NCI-H2227 treated with DMSO at 0.1 percent for 48 hours (cell line): ENCODE results near the gene TIGIT.
A peak's percentile ranks its signal among the peaks of the same experiment; 100 is the strongest.
"Not testable (repeated sequence)": the region's sequence is repeated elsewhere in the genome, so short reads cannot be mapped to it uniquely, and the experiment has no call there.

Source experiments
- DNase-seq: peaks from one replicate; lab custom pipeline; 2025; lab: John Stamatoyannopoulos, UW

Gene TIGIT

DNA sequence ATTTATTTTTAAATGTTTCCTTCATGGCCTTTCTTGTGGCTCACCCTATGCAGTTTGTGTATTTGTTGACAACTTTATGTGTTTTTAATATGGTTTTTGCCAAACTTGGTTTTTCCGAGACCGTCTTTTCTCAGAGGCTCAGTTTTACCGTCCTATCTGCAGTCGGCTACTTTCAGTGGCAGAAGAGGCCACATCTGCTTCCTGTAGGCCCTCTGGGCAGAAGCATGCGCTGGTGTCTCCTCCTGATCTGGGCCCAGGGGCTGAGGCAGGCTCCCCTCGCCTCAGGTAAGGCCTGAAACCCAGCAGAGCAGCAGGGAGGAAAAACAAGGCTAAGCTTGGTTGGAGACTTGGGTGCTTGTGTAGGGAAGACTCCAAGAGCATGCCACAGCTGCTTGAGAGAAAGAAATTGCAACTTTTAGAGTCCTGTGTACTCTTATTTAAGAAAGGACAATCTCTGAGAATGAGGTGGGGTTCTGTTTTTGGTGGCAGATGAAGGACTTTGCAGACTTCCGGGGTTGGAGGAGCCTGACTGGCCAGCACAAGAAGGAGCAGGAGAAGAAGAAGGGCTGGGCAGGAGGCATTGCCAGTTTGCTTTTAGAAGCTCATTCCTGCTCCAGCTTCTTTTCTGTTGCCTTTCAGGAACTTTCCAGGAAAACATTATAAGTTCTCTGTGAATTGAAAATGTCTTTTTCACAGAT is at the start of gene TIGIT:
TSS of gene TIGIT (plus strand) at position 191 of the 698 bp plus-strand sequence. CDS start at position 225, 34 bp downstream.
- DNase-seq: no peak

DNA sequence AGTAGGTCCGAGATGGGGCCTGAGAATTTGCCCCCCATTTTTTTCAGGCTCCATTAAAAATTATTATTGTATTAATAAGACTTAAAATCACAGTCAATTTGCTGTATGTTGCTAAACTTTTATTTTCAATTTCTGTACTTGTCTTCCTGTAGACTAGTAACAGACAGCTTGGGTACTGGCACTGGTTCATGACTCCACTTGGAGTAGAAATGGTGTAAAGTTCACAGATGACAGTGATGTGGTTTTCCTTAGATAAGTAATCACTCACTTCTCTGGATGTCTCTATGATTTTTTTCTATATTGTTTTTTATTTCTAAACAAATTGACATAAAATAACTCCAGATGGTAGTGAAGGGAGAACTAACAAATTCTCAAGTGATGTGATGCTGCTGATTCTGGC is 40.9 kb upstream of the TIGIT start:
- no peak for DNase-seq

DNA sequence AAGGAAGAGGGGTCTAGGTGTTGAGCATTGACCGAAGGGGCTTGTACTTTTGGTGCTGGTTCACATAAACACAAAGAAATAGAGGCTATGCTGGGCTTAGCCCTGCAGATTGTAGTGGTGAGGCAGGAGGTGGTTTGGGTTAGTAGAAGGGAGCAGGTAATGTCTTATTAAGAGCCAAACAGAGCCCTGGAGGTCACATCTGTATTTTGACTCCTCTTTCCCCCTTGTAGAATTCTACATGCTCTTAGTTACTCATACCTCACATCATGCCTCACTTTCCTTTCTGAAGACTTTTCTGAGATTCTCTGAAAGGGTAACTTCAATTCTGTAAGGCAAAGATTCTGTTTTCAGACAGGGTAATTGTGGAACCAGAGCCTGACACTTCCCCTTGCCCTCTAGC is 40.3 kb upstream of the TIGIT start:
- no peak for DNase-seq

DNA sequence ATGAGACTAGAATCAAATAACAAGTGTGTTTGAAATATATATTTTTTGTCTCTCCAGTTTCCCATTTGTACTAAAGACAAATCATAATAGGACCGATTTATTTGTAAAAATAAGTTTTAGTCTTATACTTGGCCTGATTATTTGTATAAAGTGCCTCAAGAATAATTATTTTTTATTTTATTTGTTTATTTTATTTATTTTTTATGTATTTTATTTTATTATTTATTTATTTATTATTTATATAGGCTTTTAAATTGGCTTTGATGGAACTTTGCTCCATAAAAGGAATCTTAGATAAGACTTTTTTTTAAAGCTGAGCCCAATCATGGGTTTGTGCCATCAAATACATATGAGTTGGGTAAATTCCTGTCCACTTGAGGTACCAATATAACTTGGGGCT is 34.3 kb upstream of the TIGIT start:
- no peak for DNase-seq

DNA sequence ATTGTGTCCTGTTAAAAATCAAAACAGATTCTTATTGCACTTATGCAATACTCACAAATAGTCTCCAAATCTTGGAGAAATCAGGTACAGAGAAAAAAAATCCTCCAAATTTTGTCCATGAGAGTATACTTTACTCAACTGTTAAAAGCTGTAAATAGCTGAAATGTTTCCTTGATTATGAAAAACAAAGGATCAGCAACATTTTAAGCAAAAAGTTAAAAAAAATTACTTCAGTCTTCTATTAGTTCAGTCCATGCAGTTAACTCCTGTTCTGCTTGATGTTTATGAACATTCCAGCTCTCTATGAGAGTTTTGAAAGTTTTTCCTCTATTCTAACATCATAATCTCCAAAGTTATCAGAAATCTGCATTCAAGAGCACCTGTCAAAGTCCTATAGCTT is 33.7 kb upstream of the TIGIT start:
- DNase-seq: no peak

DNA sequence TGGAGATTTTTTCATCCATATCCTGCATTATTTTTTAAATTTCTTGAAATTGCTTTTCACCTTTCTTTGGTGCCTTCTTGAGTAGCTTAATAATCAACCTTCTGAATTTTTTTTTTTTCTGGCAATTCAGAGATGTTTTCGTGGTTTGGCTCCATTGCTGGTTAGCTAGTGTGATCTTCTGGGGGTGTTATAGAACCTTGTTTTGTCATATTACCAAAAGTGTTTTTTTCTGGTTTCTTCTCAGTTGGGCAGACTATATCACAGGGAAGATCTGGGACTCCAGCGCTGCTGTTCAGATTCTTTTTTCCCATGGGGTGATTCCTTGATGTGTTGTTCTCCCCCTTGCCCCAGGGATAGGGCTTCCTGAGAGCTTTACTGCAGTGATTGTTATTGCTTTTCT is 23.8 kb upstream of the TIGIT start:
- DNase-seq: no peak

DNA sequence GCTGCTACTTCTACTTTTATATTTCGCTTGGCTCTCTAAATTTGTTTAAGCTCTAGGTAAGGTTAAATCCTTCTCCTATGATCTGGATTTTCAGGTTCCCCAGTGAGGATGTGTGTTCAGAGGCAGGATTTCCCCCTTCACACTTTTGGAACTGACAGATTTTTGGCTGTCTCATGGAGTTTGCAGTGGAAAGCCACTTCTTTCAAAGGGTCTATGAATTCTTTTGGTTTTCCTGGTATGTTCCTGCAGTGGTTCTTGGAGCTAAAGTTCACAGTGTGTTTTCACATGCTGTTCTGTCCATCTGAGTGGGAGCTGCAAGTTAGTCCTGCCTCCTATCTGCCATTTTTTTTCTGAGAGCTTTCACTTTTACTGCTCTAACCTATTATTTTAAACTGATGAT is 21.6 kb upstream of the TIGIT start:
- DNase-seq: no peak

DNA sequence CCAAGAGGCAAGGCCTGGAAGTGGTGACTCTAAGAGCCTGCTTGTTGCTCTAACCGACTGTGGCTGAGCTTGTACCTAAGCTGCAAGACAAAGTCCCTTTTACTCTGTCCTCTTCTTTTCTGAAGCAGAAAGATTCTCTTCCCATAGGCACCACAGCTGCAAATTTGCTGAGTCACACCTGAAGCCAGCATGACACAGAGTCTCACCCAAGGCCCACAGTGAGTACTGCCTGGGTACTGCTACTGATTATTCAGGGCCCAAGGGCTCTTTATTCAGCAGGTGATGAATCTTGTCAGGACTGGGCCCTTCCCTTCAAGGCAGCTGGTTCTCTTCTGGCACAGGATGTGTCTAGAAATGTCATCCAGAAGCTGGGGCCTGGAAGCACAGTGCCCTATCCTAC is 18.9 kb upstream of the TIGIT start:
- DNase-seq: no peak

DNA sequence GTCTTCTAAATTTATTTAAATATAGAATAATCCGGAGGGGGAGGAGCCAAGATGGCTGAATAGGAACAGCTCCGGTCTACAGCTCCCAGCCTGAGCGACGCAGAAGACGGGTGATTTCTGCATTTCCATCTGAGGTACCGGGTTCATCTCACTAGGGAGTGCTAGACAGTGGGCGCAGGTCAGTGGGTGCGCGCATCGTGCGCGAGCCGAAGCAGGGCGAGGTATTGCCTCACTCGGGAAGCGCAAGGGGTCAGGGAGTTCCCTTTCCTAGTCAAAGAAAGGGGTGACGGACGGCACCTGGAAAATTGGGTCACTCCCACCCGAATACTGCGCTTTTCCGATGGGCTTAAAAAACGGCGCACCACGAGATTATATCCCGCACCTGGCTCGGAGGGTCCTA is 17.0 kb upstream of the TIGIT start:
- DNase-seq: not testable (repeated sequence)

DNA sequence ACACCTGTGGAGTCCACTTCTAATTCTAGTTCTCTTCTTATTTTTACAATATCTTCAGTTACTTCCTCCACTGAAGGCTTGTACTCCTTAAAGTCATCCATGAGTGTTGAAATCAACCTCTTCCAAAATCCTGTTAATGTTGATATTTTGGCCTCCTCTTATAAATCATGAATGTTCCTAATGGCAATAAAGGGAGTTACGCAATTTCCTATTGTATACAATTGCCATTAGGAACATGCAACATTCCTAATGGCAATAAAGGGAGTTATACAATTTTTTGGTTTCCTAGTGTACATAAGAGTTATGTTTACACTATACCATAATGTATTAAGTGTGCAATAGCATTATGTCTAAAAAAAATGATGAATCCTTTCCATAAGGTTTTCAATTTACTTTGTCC is 9.2 kb upstream of the TIGIT start:
- no peak for DNase-seq

DNA sequence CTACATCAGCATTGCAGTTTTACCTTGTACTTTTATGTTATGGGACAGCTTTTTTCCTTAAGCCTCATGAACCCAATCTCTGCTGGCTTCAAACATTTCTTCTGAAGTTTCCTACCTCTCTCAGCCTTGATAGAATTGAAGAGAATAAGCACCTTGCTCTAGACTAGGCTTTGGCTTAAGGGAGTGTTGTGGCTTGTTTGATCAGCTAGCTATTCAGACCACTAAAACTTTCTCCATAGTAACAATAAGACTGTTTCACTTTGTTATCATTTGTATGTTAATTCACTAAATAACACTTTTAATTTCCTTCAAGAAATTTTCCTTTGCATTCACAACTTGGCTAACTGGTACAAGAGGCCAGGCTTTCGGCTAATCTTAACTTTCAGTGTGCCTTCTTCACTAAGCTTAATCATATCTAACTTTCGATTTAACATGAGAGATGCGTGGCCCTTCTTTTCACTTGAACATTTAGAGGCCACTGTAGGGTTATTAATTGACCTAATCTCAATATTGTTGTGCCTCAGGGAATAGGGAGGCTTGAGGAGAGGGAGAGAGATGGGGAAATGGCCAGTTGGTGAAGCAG is 8.1 kb upstream of the TIGIT start:
- DNase-seq: no peak

DNA sequence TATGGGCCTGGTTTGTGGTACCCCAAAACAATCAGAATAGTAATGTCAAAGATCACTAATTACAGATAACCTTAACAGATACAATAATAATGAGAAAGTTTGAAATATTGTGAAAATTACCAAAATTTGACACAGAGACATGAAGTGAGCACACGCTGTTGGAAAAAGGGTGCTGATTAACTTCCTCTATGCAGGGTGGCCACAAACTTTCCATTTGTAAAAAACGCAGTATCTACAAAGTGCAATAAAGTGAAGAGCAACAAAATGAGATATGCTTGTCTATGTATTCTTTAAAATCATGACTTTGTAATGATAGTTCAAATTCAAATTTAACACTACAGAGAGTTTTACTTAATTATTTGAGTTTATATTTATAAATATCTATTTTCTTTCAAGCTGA is 7.6 kb upstream of the TIGIT start:
- no peak for DNase-seq

DNA sequence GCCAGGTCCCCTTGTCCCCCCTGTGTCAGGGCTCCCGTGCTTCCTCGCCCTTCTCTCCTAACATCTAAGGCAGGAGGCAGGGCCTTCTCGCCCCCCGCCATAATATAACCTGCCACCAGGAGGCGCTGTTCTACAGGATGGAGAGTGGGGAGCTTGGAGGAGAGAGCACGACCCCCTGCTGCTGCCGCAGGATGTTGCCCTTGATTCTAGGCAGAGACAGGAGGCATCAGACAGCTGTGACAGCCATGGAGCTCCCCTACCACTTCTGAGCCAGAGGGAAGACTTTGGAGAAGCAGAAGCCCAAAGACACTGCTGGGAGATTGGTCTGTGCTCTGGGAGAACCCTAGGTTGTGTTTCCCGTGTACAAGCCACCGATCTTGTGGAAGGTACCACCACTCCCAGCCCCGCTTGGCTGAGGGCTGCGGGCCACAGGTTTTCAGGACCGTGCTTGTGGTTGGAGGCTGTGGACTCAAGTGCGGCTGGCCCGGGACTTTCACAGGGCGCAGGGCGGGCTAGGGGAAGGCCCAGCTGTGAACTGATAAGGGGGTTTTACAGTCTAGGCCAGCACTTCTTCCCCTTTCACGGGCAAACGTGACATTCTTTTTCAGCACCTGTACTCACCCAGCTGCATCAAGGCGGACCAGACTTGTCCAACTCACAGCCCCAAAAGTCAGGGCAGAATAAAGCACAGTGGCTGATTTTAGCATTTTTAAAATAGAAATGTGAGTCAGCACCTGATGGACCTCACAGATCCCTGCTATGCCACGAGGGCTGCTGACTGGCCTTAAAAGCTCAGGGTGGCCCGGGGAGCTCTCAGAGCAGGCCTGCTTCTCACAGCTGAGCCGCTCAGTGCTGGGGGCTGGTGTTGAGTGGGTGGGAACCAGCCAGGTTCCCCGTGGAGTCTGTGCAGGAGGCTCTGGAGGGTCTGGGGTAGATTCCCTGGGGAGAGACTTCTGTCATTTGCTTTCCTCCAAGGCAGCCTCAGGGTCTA is 2.6 kb upstream of the TIGIT start:
- DNase-seq: no peak

DNA sequence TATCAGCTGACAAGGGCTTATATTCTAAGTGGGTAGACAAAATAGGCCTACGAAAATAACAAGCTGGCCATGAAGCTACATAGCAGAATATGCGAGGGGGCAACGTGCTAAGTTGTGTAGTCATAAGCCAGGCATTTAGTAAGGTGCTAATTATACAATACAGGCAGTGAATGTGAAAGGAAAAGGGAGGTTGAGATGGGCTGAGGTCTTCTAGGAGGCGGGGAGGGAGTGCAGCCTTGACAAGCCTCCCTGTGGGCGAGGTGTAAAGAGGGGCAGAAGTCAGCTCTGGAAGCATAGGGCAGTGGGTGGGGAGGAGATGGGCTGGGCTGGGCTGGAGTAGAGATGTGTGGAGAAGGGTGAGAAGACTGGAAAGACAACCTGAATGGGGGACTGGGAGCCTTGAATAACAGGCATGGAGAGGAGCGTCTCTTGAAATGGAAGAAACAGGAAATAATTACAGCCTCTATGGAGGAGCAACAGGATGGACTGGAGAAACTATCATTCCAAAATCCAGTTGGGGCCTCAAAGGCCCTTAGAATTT is 1.2 kb downstream of the TIGIT start:
- DNase-seq: no peak

DNA sequence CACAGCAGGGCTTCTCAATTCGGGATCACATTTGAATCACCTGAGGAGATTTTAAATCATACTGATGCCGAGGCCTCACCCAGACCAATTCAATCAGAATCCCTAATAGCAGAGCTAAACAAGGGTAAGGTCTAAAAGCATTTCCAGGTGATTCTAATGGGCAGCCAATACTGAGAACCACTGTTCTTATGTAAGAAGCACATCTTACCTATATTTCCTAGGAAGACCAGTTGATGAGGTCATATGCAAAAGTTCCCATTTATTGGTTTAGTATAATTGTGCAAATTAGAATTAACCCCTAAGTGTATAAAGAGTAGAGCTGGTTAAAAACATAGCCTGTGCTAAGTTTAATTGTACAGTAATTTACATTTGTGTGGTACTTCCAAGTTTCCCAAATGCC is 2.1 kb downstream of the TIGIT start:
- no peak for DNase-seq

DNA sequence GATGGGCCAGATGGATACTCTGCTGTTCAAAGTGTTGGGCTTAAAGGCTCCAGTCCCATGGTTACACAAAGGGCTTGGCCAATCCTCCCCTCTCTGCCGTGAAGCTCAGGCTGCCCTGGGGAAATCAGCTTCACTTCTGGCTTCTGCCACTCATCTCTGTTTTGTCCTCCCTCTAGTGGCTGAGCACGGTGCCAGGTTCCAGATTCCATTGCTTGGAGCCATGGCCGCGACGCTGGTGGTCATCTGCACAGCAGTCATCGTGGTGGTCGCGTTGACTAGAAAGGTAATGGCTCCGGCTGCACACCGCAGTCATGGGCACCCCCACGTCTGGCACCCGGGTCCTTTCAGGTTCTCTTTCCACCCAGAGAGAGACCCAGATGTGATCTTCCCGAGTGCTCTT is 5.6 kb downstream of the TIGIT start:
- peak; percentile 11 for DNase-seq

DNA sequence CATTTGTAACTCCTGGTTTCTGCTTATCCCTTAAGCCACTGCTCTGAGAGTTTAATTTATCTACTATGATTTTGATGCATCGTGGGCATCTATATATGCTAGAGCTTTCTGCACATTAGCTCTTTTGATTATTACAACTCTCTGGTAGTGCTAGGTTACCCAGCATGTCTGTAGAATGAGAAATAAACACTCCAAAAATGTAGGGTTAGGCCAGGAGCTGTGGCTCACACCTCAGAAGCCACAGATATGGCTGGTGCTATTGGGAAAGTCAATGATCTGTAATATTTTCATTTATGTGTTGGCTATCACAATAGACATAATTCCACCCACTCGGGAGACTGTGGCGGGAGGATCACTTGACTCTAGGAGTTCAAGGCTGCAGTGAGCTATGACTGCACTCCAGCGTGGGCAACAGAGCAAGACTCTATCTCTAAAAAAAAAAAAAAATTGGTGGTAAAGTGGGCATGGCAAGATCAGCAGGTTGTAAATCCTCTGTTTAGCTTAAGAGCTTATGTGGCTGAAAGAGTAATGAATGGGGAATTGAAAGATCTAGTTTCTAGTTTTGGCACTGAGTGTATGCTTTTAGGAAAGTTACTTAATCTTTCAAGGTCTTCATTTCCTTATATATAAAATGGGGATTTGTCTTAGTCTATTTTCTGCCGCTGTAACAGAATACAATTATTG is 6.3 kb downstream of the TIGIT start:
- no peak for DNase-seq

DNA sequence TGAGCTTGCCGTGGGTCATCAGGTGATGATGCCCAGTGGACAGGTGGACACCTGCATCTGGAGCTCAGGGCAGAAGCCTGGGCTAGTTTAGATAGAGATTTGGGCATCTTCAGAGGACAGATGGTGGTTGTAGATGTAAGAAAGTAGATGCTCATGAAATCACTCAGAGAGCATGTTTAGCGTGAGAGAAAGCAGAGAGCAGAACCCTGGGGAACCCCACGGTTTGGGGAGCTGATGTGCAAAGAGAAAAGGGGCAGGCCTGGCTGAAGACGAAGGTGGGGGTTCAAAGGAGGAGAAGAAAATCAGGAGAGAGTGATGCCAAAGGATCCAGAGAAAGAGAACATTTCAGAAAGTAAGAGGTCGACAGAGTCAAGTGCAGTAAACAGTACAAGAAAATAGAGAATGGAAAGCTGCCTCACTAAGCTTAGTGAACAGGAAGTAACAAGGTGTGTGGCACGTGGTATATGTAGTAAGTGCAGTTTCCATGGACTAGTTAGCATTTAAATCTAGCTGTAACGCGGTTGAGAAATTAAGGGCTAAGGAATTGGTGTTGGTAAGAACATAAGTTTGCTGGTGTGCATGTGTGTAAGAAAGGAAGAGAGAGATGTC is 13.5 kb downstream of the TIGIT start:
- DNase-seq: no peak

DNA sequence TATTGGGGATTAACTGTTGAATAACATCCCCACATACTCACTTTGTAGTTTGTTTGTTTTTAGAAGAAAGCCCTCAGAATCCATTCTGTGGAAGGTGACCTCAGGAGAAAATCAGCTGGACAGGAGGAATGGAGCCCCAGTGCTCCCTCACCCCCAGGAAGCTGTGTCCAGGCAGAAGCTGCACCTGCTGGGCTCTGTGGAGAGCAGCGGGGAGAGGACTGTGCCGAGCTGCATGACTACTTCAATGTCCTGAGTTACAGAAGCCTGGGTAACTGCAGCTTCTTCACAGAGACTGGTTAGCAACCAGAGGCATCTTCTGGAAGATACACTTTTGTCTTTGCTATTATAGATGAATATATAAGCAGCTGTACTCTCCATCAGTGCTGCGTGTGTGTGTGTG is 14.0 kb downstream of the TIGIT start:
- DNase-seq: no peak

DNA sequence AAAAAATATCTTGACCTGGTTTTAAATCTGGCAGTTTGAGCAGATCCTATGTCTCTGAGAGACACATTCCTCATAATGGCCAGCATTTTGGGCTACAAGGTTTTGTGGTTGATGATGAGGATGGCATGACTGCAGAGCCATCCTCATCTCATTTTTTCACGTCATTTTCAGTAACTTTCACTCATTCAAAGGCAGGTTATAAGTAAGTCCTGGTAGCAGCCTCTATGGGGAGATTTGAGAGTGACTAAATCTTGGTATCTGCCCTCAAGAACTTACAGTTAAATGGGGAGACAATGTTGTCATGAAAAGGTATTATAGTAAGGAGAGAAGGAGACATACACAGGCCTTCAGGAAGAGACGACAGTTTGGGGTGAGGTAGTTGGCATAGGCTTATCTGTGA is 14.5 kb downstream of the TIGIT start:
- no peak for DNase-seq

DNA sequence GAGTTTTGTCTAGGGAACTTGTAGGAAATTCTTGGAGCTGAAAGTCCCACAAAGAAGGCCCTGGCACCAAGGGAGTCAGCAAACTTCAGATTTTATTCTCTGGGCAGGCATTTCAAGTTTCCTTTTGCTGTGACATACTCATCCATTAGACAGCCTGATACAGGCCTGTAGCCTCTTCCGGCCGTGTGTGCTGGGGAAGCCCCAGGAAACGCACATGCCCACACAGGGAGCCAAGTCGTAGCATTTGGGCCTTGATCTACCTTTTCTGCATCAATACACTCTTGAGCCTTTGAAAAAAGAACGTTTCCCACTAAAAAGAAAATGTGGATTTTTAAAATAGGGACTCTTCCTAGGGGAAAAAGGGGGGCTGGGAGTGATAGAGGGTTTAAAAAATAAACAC is 15.0 kb downstream of the TIGIT start:
- DNase-seq: no peak

DNA sequence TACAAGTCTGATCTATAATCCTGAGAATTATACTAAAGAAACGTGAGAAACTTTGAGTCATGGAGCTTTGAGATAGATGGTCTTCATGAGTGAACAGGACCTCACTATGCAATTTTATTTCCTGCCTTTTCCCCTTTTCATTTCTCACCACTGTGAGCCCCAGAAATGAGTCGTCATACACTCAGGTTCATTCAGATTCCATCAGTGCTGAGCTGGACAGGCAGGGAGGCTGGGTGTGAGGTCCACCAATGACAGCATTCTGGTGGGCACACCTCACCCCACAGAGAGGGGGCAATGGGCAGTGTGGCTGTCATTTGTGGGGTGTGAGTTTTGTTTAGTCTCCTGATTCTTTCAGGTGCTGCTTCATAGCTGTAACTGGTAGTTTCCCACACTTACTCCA is 16.9 kb downstream of the TIGIT start:
- DNase-seq: no peak
